ENCODE data around the gene TRAPPC12. TPM values are rescaled to one million over a fixed set of nuclear protein-coding genes. Genes with fewer than 3 reads are reported as not detected.

The TRAPPC12 gene
- total and polyA plus RNA-seq, 3 experiments from 2014 or later = 37.1 to 76.5 (median 74.1) TPM

DNA sequence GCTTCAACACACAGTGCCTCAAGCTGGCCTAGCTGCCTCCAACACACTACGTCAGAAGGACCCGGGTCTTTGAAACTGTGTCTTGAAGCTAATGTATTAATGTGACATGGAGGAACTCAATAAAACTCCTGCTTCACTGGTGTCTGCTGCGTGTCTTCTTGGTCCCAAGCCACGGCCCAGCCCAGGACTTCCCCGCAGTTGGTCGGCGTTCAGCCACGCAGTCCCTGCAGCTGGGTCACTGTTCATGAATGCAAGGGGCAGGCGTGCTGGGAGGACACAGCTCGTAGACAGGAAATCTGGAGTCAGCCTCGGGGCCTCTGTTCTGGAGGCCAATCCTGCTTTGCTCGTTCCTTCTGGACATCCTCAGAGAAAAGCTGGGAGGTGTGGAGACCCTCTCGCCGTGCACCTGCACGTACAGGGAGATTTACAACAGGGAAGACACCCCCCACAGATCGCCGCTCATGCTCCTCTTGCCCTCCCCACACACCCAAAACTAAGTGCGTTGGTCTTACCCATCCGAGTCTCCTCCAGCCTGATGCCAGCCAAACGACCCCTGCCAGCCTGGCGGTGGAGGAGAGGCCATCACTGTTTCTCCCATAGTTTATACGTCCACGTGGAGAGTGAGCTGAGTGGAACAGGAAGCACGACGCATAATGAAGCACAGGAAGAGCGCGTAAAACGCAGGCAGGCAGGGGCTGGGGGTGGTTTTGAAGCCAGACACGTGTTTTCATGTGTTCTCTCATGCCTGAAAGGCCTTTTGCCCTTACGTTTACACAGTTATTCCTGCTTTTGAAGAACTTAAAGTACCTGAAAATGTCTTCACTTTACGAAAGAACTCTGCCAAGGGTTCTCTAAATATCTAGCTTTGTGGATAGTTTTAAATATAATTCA is 100.2 kb downstream of the TRAPPC12 start:
- Mint-ChIP-seq H3K4me1 (peaks cover 0 to 5% (median 2%) of the 10 kb centered on the region in 3 donors), H3K36me3 (peaks cover 0 to 61% (median 11%) of the 10 kb centered on the region in 3 donors), H3K9me3 (no peaks in the 10 kb centered on the region), H3K4me3 (no peak overlapping the region), H3K27me3 (no peaks in the 10 kb centered on the region), H3K27ac (peak overlapping the region in 4 of 8 donors; percentile 11 to 32 (median 27))
- H3K36me3 ChIP-seq (ENCODE audit: insufficient read depth, low read length) = no peaks in the 10 kb centered on the region
- H3K27me3 ChIP-seq (ENCODE audit: insufficient read depth, low read length, poor library complexity, severe bottlenecking) = no peaks in the 10 kb centered on the region
- no peaks in the 10 kb centered on the region for H3K9me3 ChIP-seq (ENCODE audit: low read length)
- ChIA-PET POLR2A (no interaction called here), CTCF (no interaction called here)
- no peak overlapping the region for H3K27ac ChIP-seq (ENCODE audit: low read depth, low read length)
- no peaks in the 10 kb centered on the region for H3K4me1 ChIP-seq (ENCODE audit: insufficient read depth, low read length)
- no peak overlapping the region for H3K4me3 ChIP-seq (ENCODE audit: low read length)
- peak in 1 of 5 donors; percentile 24 for DNase-seq

DNA sequence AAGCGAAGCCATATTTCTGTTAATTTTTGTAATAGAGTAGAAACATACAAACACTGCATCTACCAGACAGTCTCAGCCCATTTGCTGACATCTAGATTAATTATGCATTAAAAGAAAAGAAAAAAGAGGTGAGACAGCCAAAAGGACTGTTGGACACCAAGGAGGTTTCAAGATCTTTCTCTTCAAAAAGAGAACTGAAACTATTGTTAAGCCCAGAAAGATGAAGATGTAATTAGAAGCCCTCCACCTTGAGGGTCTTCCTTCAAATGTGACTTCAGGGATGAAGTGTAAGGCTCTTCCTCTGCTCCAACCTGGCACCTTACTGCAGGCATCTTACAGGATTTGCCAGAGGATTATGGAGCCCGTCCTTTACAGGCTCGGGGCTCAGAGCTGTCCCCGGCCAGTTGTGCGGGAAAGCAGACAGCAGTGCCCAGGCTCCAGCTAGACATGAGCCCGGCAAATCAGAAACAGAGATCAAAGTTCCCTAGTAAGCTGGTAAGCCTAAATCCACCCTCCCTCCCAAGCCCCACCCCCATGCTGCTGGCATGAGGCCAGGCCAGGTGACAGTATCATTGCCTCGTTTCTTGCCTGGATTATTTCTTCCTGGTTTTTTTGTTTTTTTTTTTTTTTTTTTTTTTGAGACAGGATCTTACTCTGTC is 101.0 kb downstream of the TRAPPC12 start:
- CTCF ChIA-PET = interaction anchor here (1.1 kb wide), 1 partner anchor 17 kb away, joined by 3 read pairs; no protein-coding TSS in a partner anchor
- no peaks in the 10 kb centered on the region for H3K27me3 ChIP-seq (ENCODE audit: insufficient read depth, low read length, poor library complexity, severe bottlenecking)
- no peak overlapping the region for H3K4me3 Mint-ChIP-seq

DNA sequence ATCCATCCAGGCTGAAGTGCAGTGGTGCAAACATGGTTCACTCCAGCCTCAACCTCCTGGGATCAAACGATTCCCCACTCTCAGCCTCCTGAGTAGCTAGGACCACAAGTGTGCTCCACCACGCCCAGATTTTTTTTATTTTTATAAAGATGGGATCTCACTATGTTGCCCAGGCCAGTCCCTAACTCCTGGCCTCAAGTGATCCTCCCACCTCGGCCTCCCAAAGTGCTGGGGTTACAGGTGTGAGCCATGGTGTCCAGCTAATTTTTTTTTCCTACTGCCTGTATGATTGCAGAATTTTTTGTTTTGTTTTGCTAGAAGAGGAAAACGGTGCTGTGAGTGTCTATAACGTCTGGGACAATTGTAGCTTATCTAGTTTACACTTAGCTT is 101.5 kb downstream of the TRAPPC12 start:
- Mint-ChIP-seq H3K9me3 (no peaks in the 10 kb centered on the region), H3K36me3 (peaks cover 0 to 61% (median 14%) of the 10 kb centered on the region in 3 donors), H3K4me3 (no peak overlapping the region), H3K27me3 (no peaks in the 10 kb centered on the region), H3K4me1 (peaks cover 0 to 5% (median 2%) of the 10 kb centered on the region in 3 donors), H3K27ac (no peak overlapping the region)
- Histone ChIP-seq H3K9me3 (ENCODE audit: low read length) (no peaks in the 10 kb centered on the region), H3K4me3 (ENCODE audit: low read length) (no peak overlapping the region), H3K27me3 (ENCODE audit: insufficient read depth, low read length, poor library complexity, severe bottlenecking) (no peaks in the 10 kb centered on the region), H3K27ac (ENCODE audit: low read depth, low read length) (no peak overlapping the region), H3K4me1 (ENCODE audit: insufficient read depth, low read length) (no peaks in the 10 kb centered on the region), H3K36me3 (ENCODE audit: insufficient read depth, low read length) (no peaks in the 10 kb centered on the region)
- ChIA-PET POLR2A (no interaction called here), CTCF (interaction anchor here (1.1 kb wide), 1 partner anchor 17 kb away, joined by 3 read pairs; no protein-coding TSS in a partner anchor)
- no peak for DNase-seq

More for the DNA sequence above, 101.0 kb downstream of the TRAPPC12 start:
- H3K36me3 Mint-ChIP-seq = peaks cover 0 to 60% (median 12%) of the 10 kb centered on the region in 3 donors
- Histone ChIP-seq H3K4me3 (ENCODE audit: low read length) (no peak overlapping the region), H3K36me3 (ENCODE audit: insufficient read depth, low read length) (no peaks in the 10 kb centered on the region), H3K4me1 (ENCODE audit: insufficient read depth, low read length) (no peaks in the 10 kb centered on the region), H3K27ac (ENCODE audit: low read depth, low read length) (no peak overlapping the region), H3K9me3 (ENCODE audit: low read length) (no peaks in the 10 kb centered on the region)
- peak in 1 of 5 donors; percentile 38 for DNase-seq
- H3K4me1 Mint-ChIP-seq = peaks cover 0 to 5% (median 2%) of the 10 kb centered on the region in 3 donors
- H3K27me3 Mint-ChIP-seq = no peaks in the 10 kb centered on the region
- POLR2A ChIA-PET = no interaction called here
- peak overlapping the region in 7 of 8 donors; percentile 23 to 87 (median 43) for H3K27ac Mint-ChIP-seq
- H3K9me3 Mint-ChIP-seq = no peaks in the 10 kb centered on the region

DNA sequence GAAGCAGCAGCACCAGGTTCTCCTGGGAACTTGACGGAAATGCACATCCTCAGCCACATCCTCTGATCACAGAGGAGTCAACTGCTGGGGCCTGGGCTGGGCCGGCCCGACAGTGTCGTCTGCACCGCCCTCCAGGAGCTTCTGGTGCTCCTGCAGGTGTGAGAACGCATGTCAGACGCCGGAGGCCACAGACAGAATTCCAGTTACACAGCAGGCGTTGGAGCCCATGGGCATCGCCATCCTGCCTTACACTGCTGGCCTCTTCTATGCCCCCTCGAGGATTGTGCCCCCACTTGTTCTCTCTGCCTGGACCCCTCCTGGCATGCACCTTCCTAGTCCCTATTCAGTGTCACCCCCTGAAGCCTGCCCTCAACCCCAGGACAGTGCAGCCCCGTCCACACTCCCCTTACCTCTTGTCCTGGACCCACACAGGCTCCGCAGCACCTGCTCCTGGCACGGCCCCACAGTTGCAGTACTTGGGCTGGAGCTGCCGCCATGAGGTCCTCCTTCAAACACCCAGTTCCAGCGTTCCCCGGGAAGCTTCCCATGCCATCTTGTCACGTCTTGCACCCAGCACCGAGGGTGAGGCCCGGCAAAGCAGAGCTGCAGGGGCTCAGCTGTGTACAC is 102.4 kb downstream of the TRAPPC12 start:
- H3K27ac Mint-ChIP-seq = no peak overlapping the region
- ChIA-PET CTCF (no interaction called here), POLR2A (no interaction called here)
- peaks cover 0 to 52% (median 13%) of the 10 kb centered on the region in 3 donors for H3K36me3 Mint-ChIP-seq
- no peaks in the 10 kb centered on the region for H3K9me3 Mint-ChIP-seq
- Histone ChIP-seq H3K27ac (ENCODE audit: low read depth, low read length) (no peak overlapping the region), H3K27me3 (ENCODE audit: insufficient read depth, low read length, poor library complexity, severe bottlenecking) (no peaks in the 10 kb centered on the region), H3K4me3 (ENCODE audit: low read length) (no peak overlapping the region), H3K9me3 (ENCODE audit: low read length) (no peaks in the 10 kb centered on the region), H3K4me1 (ENCODE audit: insufficient read depth, low read length) (no peaks in the 10 kb centered on the region), H3K36me3 (ENCODE audit: insufficient read depth, low read length) (no peaks in the 10 kb centered on the region)
- DNase-seq = peak in 1 of 5 donors; percentile 37
- H3K4me3 Mint-ChIP-seq = no peak overlapping the region
- peaks cover 0 to 5% (median 2%) of the 10 kb centered on the region in 3 donors for H3K4me1 Mint-ChIP-seq
- no peaks in the 10 kb centered on the region for H3K27me3 Mint-ChIP-seq

DNA sequence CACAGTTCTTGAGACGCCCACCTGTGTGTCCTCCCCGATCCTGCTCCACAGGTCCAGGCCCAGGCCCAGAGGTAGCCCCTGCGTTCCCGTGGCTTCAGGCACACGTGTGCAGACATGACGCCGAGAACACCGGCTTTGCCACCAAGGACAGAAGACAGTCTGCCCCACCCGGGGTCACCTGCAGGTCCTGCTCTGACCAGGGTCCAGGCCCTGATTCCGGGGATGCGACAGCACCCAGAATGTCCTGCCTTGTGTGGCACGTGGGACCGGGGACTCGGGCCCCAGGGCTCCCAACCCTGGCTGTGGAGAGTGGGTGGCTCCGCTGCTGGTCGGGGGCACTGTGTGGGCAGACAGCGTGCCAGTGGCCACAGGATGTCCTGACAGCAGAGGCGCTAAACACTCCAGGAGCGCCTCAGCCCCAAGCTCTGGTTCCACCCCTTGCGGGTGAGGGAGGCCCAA is 102.9 kb downstream of the TRAPPC12 start:
- Mint-ChIP-seq H3K27me3 (no peaks in the 10 kb centered on the region), H3K27ac (no peak overlapping the region), H3K4me1 (peaks cover 0 to 5% (median 2%) of the 10 kb centered on the region in 3 donors), H3K9me3 (no peaks in the 10 kb centered on the region), H3K36me3 (peaks cover 0 to 49% (median 13%) of the 10 kb centered on the region in 3 donors), H3K4me3 (no peak overlapping the region)
- ChIA-PET POLR2A (no interaction called here), CTCF (no interaction called here)
- H3K4me3 ChIP-seq (ENCODE audit: low read length) = no peak overlapping the region
- H3K27ac ChIP-seq (ENCODE audit: low read depth, low read length) = no peak overlapping the region
- H3K36me3 ChIP-seq (ENCODE audit: insufficient read depth, low read length) = no peaks in the 10 kb centered on the region
- H3K4me1 ChIP-seq (ENCODE audit: insufficient read depth, low read length) = no peaks in the 10 kb centered on the region
- H3K27me3 ChIP-seq (ENCODE audit: insufficient read depth, low read length, poor library complexity, severe bottlenecking) = no peaks in the 10 kb centered on the region
- DNase-seq = peak in 1 of 5 donors; percentile 17
- H3K9me3 ChIP-seq (ENCODE audit: low read length) = no peaks in the 10 kb centered on the region

DNA sequence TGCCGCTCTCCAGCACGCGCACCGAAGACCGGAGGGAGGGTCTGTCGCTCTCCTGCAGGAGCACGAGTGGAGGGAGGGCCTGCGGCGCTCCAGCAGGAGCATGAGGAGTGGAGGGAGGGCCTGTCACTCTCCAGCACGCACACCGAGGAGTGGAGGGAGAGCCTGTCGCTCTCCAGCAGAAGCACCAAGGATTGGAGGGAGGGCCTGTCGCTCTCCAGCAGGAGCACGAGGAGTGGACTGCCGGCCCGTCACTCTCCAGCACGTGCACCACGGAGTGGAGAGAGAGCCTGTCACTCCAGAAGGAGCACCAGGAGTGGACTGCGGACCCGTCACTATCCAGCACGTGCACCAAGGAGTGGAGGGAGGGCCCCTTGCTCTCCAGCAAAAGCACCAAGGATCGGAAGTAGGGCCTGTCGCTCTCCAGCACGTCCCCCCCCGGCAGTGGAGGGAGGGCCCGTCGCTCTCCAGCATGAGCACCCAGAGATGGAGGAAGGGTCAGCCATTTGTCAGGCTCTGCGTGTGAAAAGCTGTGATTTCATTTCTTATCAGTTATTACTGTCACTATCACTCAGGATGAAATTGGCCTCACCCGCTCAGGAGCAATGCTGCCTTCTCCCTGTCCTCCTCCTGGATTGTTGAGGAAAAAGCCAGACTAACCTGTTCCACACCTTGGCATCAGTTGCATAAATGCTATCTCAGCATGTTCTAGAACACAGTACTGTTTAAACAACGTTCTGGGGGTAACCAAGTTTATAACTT is 103.9 kb downstream of the TRAPPC12 start:
- DNase-seq = peak in 1 of 5 donors; percentile 43
- ChIA-PET CTCF (no interaction called here), POLR2A (no interaction called here)
- Mint-ChIP-seq H3K9me3 (no peaks in the 10 kb centered on the region), H3K4me3 (no peak overlapping the region), H3K4me1 (peaks cover 0 to 5% (median 2%) of the 10 kb centered on the region in 3 donors), H3K36me3 (peaks cover 0 to 40% (median 11%) of the 10 kb centered on the region in 3 donors), H3K27me3 (no peaks in the 10 kb centered on the region), H3K27ac (peak overlapping the region in 1 of 8 donors; percentile 8)
- H3K9me3 ChIP-seq (ENCODE audit: low read length) = no peaks in the 10 kb centered on the region
- no peaks in the 10 kb centered on the region for H3K36me3 ChIP-seq (ENCODE audit: insufficient read depth, low read length)
- no peak overlapping the region for H3K4me3 ChIP-seq (ENCODE audit: low read length)
- H3K27me3 ChIP-seq (ENCODE audit: insufficient read depth, low read length, poor library complexity, severe bottlenecking) = no peaks in the 10 kb centered on the region
- H3K4me1 ChIP-seq (ENCODE audit: insufficient read depth, low read length) = no peaks in the 10 kb centered on the region
- no peak overlapping the region for H3K27ac ChIP-seq (ENCODE audit: low read depth, low read length)

DNA sequence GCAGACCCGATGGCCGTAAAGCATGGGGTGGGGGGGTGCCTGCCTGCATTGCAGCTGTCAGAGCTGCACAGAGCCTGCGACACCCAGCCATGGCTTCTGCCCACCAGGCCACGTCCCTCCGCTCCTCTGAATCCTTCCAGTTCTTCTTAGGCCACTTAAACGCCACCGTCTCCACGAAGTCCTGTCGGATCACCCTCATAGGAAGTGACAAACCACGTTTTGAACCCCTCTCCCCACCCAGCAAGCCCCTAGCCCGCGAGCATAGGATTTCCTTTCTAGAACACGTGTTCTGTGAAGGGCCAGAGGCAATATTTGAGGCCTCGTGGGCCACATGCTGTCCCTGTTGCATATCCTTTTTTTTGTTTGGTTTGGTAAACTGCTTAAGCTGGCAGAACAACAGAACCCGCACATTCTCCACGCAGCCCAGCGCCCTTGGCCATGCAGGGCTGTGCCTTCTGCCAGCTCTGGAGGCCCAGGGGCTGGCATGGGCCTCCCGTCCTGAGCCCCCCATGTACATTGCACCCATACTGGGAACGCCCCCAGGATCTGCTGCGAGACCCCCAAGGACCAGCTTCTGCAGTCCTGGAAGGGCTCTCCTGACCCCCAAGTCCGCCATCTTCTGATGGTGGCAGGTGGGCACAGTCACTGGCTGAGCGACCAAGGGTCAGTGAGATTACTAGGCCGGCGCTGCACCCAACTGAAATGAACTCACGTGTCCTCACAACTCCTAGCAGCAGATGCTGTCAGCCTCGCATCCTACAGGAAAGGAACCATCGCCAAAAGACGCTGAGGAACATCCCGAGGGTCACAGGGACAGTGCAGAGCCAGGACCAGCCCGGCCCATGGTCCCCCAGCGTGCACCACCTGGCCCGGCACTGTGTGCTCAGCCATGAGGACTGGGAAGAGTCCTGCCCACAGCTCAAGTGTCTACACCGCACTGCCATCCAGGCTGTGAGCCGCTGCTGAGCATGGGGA is 104.8 kb downstream of the TRAPPC12 start:
- peak overlapping the region in 1 of 8 donors; percentile 86 for H3K27ac Mint-ChIP-seq
- no peaks in the 10 kb centered on the region for H3K27me3 Mint-ChIP-seq
- H3K27ac ChIP-seq (ENCODE audit: low read depth, low read length) = no peak overlapping the region
- ChIA-PET POLR2A (no interaction called here), CTCF (no interaction called here)
- H3K36me3 ChIP-seq (ENCODE audit: insufficient read depth, low read length) = no peaks in the 10 kb centered on the region
- H3K9me3 ChIP-seq (ENCODE audit: low read length) = no peaks in the 10 kb centered on the region
- H3K9me3 Mint-ChIP-seq = no peaks in the 10 kb centered on the region
- H3K4me1 ChIP-seq (ENCODE audit: insufficient read depth, low read length) = no peaks in the 10 kb centered on the region
- peaks cover 0 to 5% (median 2%) of the 10 kb centered on the region in 3 donors for H3K4me1 Mint-ChIP-seq
- peak in 1 of 5 donors; percentile 18 for DNase-seq
- no peaks in the 10 kb centered on the region for H3K27me3 ChIP-seq (ENCODE audit: insufficient read depth, low read length, poor library complexity, severe bottlenecking)
- peaks cover 0 to 32% (median 11%) of the 10 kb centered on the region in 3 donors for H3K36me3 Mint-ChIP-seq
- H3K4me3 Mint-ChIP-seq = no peak overlapping the region
- no peak overlapping the region for H3K4me3 ChIP-seq (ENCODE audit: low read length)
